Left lung (tissue), 10 donors: Measurements from ENCODE around the gene NID1. TPM values are rescaled to one million over a fixed set of nuclear protein-coding genes. Genes with fewer than 3 reads are reported as not detected.

ENCODE experiments used
- ATAC-seq: fragments of 200-7000 bp; cut with Tn5 transposase; one replicate; pipeline ENCODE4 v1.9.1; 2020; ENCODE audit warnings: moderate library complexity
- DNase-seq, 4 donors: peaks; one replicate each; pipeline ENCODE4 v3.0.0-alpha.2; 2013 to 2020
- H3K27ac ChIP-seq, 2 donors: fragments of 200-600 bp; sonication (generic) in 1 of 2; one replicate each; pipeline versions ENCODE4 v1.5.0 to v1.8.0; 2020 to 2021
- H3K27me3 ChIP-seq, 2 donors: fragments of 200-600 bp; sonication (generic) in 1 of 2; one replicate each; pipeline versions ENCODE4 v1.5.0 to v1.8.0; 2020 to 2021
- H3K36me3 ChIP-seq, 2 donors: fragments of 200-600 bp; sonication (generic) in 1 of 2; one replicate each; pipeline versions ENCODE4 v1.5.0 to v1.8.0; 2020 to 2021
- H3K4me1 ChIP-seq, 2 donors: fragments of 200-600 bp; one replicate each; pipeline ENCODE4 v1.8.0; 2021
- H3K4me3 ChIP-seq, 2 donors: fragments of 200-600 bp; sonication (generic) in 1 of 2; one replicate each; pipeline versions ENCODE4 v1.5.0 to v1.8.0; 2020 to 2021; ENCODE audit warnings: mild to moderate bottlenecking in 1 of 2
- H3K9me3 ChIP-seq, 2 donors: fragments of 200-600 bp; sonication (generic) in 1 of 2; one replicate each; pipeline versions ENCODE4 v1.5.0 to v1.8.0; 2020 to 2021
- intact Hi-C, 2 donors: fragments of 100-400 bp; cut with DNase I; formaldehyde crosslinking; loops; one replicate each; pipeline versions ENCODE4 v1.11.2 to v1.14.2; 2022
- polyA plus RNA-seq, 6 donors: library from polyadenylated mRNA; unstranded; fragments of 120-200 nt; gene quantifications; one replicate each; pipeline ENCODE4 v1.2.1, GENCODE V29; 2013; ENCODE audit not compliant: insufficient read length in 6 of 6
- total RNA-seq, 2 donors: library from RNA; stranded (reverse); fragmentation: NEBNext Ultra II Directional; extraction: Animal tissue kit (Norgen Biotek cat#: 25700); gene quantifications; one replicate each; pipeline ENCODE4 v1.2.1, GENCODE V29; 2021
- TF ChIP-seq, protein P1 (sequence below), 2 donors: fragments of 200-600 bp; sonication (generic) in 1 of 2; IDR thresholded peaks; one replicate each; pipeline versions ENCODE4 v1.5.0 to v1.8.0; 2021; ENCODE audit warnings: antibody characterized with exemption in 2 of 2
- donor health status: DM: no; HTN: yes; CAD: no.
- donor health status: DM: no; HTN: no; CAD: no.

NID1 gene
- total and polyA plus RNA-seq, 8 donors, result 55.4 to 233 (median 218) TPM

DNA sequence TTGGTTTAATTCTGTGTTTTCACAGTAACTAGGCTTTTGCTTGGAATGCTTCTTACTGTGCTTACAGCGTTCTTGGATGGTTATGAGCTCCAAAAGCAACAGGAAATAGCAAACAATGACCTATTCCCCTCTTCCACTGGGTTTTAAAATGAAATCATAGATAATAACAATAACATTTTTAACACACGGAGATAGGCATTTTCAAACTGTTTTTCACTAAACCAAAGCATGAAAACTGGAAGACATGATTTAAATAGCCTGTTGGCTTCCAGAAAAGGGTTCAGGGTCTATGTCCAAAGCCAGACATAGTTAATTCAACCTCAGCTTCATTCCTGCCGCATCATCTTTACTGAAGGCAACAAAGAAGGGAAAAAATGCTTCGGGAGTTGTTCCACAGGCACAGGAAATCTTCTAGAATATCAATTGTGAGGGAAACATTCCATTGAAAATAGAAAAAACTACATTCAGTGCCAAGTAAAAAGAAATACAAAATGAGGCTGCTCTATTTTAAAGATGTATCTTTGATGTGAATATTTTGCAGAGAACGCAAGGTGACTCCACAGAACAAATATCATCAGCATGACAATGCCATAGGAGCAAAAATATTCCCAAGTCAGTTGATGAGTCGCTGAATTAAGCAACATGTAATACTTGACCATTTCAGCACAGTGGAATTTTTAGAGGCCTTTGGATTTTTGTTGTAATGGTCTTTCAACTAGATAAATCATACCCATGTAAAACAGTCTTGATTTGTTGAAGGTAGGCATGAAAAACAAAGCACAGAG lies 80.7 kb downstream of the NID1 start:
- H3K27me3 ChIP-seq, result no peaks in the 10 kb centered on the region
- TF ChIP-seq, protein P1, sequence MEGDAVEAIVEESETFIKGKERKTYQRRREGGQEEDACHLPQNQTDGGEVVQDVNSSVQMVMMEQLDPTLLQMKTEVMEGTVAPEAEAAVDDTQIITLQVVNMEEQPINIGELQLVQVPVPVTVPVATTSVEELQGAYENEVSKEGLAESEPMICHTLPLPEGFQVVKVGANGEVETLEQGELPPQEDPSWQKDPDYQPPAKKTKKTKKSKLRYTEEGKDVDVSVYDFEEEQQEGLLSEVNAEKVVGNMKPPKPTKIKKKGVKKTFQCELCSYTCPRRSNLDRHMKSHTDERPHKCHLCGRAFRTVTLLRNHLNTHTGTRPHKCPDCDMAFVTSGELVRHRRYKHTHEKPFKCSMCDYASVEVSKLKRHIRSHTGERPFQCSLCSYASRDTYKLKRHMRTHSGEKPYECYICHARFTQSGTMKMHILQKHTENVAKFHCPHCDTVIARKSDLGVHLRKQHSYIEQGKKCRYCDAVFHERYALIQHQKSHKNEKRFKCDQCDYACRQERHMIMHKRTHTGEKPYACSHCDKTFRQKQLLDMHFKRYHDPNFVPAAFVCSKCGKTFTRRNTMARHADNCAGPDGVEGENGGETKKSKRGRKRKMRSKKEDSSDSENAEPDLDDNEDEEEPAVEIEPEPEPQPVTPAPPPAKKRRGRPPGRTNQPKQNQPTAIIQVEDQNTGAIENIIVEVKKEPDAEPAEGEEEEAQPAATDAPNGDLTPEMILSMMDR (IDR thresholded peaks at IDR 0.05), result no peak
- H3K4me1 ChIP-seq, result peaks cover 4 to 20% of the 10 kb centered on the region in 2 donors
- intact Hi-C loops, result no loop called here
- DNase-seq (peak in 2 of 4 donors; percentile 61 to 76), ATAC-seq (peak; percentile 47)
- peaks cover 0 to 8% of the 10 kb centered on the region in 2 donors for H3K36me3 ChIP-seq
- H3K27ac ChIP-seq, result peak overlapping the region; percentile 42 to 73
- no peak overlapping the region for H3K4me3 ChIP-seq
- H3K9me3 ChIP-seq, result no peaks in the 10 kb centered on the region

DNA sequence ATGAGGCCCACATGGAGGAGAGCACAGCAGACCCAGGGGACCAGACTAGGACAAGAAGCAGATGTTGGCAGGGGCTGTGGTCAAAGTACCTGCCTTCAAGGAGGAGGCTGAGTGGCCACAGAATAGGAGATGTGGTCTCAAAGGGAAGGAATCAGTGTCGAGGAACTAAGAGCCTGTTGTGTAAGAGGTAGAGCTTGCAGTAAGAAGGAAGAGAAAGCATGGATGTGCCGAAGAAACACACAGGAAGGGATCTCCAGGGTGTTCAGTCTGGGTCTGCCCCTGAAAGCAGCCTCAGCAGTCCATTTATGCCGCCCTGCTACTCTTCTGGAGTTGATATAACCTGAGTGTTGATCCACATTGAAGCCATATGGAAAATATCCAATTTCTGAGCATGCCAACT lies 83.9 kb downstream of the NID1 start:
- intact Hi-C loops, result no loop called here
- ATAC-seq, result peak; percentile 39
- H3K4me1 ChIP-seq, result peaks cover 4 to 16% of the 10 kb centered on the region in 2 donors
- peaks cover 0 to 28% of the 10 kb centered on the region in 2 donors for H3K36me3 ChIP-seq
- TF ChIP-seq, protein P1 (IDR thresholded peaks at IDR 0.05), result no peak
- no peak for DNase-seq
- no peak overlapping the region for H3K4me3 ChIP-seq
- H3K27me3 ChIP-seq, result no peaks in the 10 kb centered on the region
- H3K9me3 ChIP-seq, result peaks cover 0 to 4% of the 10 kb centered on the region in 2 donors
- H3K27ac ChIP-seq, result no peak overlapping the region

DNA sequence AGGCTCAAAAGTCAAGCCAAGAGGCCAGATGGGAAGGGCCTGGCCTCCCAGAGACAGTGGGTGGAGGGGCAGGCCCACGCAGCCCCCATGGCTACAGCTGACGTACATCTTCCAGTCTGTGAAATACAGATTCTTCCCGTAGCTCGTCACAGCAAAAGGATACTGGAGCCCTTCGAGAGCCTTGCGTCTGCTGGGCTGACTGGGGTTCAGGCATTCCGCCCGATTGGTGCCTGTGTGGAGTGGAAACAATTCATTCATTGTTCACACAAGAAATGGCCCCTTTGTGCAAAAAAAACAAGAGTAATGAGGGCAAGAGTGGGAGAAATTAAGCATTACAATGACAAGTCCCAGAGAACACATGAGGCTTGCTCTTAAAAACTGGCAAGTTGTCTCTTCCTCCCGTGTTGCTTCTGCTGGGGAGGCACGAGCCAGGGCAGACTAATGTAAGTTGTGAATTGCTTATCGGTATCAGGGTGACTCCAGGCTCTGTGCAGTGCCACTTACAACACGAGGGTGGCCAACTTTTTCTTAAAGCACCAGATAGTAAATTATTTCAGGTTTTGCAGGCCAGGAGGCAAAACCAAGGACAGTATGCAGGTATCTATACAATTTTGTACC lies 85.1 kb downstream of the NID1 start:
- TF ChIP-seq, protein P1 (IDR thresholded peaks at IDR 0.05), result no peak
- no peaks in the 10 kb centered on the region for H3K27me3 ChIP-seq
- peaks cover 0 to 28% of the 10 kb centered on the region in 2 donors for H3K36me3 ChIP-seq
- H3K4me1 ChIP-seq, result peaks cover 4 to 12% of the 10 kb centered on the region in 2 donors
- DNase-seq (no peak), ATAC-seq (no peak)
- H3K27ac ChIP-seq, result no peak overlapping the region
- no peak overlapping the region for H3K4me3 ChIP-seq
- intact Hi-C loops, result no loop called here
- peaks cover 0 to 4% of the 10 kb centered on the region in 2 donors for H3K9me3 ChIP-seq

DNA sequence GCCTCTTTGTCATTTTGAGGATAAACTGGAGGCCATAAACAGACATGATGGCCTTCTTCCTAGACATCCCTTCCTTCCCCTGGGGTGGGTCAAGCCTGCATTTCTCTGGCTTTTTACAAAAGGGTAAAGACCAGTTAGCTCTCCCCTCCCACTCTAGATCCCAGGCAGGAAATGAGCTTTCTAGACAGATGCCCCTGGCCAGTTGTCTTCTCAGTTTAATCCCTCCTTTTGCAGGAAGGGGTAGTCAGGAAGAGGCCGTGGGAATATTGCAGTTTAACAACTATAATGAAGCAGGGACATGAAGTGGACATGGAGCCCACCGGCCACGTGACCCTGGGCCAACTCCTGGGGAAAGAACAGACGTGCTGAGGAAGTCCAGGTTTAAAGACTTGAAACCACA lies 85.7 kb downstream of the NID1 start:
- Histone ChIP-seq H3K27me3 (no peaks in the 10 kb centered on the region), H3K4me1 (peaks cover 4 to 10% of the 10 kb centered on the region in 2 donors), H3K27ac (no peak overlapping the region), H3K9me3 (peaks cover 0 to 4% of the 10 kb centered on the region in 2 donors), H3K4me3 (no peak overlapping the region), H3K36me3 (peaks cover 0 to 28% of the 10 kb centered on the region in 2 donors)
- ATAC-seq (no peak), DNase-seq (no peak)
- intact Hi-C loops, result no loop called here
- TF ChIP-seq, protein P1 (IDR thresholded peaks at IDR 0.05), result no peak

DNA sequence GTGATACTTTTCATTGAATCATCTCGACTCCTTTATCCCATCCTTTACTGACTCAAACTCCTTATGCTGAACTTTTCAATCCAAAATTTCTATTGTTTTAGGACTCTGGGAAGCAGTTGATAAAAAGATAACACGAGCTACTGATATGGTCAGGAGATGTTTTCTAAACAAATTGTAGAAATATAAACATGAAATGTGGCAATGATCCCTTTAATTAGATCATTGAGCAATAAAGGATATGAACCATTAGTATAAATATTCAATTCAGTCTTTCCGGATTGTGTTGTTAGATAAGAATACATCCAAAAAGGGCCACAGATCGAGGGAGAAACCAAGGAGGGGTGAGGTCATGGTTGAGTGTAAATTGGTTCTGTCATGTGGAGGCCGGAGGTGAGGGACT lies 88.4 kb downstream of the NID1 start:
- intact Hi-C loops, result no loop called here
- DNase-seq (no peak), ATAC-seq (no peak)
- no peaks in the 10 kb centered on the region for H3K27me3 ChIP-seq
- H3K27ac ChIP-seq, result no peak overlapping the region
- peaks cover under 1 to 24% of the 10 kb centered on the region in 2 donors for H3K4me1 ChIP-seq
- peaks cover 0 to 28% of the 10 kb centered on the region in 2 donors for H3K36me3 ChIP-seq
- peaks cover 0 to 4% of the 10 kb centered on the region in 2 donors for H3K9me3 ChIP-seq
- TF ChIP-seq, protein P1 (IDR thresholded peaks at IDR 0.05), result no peak
- no peak overlapping the region for H3K4me3 ChIP-seq
